CD4-positive, alpha-beta memory T cell (primary cell): ENCODE results near the gene CILP2. TPM values are rescaled to one million over a fixed set of nuclear protein-coding genes. Genes with fewer than 3 reads are reported as not detected.

Experiments
- CTCF ChIA-PET: fragments of 350-600 bp; sonication (Branson Sonifier 250); formaldehyde crosslinking; loops from one replicate; lab custom pipeline; 2021; ENCODE audit warnings: inconsistent platforms; ENCODE audit not compliant: partially characterized antibody; lab: Charles Lee
- POLR2A ChIA-PET: fragments of 350-600 bp; sonication (Branson Sonifier 250); formaldehyde crosslinking; loops from one replicate; lab custom pipeline; 2021; ENCODE audit not compliant: partially characterized antibody; lab: Charles Lee
- DNase-seq, 5 donors: peaks; one replicate each; pipeline versions ENCODE4 v3.0.0 to v3.0.0-alpha.2; 2020 to 2022; ENCODE audit warnings: mixed read lengths in 1 of 5
- H3K27ac ChIP-seq: one replicate; pipeline ENCODE4 v1.7.0; 2013; ENCODE audit warnings: low read depth, low read length
- H3K27me3 ChIP-seq: 2 replicates; pipeline ENCODE4 v1.7.0; 2013; ENCODE audit warnings: mild to moderate bottlenecking, low read length, moderate library complexity; ENCODE audit not compliant: insufficient read depth
- H3K36me3 ChIP-seq: 2 replicates; pipeline ENCODE4 v1.7.0; 2013; ENCODE audit warnings: mild to moderate bottlenecking, low read length, moderate library complexity; ENCODE audit not compliant: insufficient read depth
- H3K4me1 ChIP-seq: 2 replicates; pipeline ENCODE4 v1.7.0; 2013; ENCODE audit warnings: mild to moderate bottlenecking, low read length, moderate library complexity; ENCODE audit not compliant: insufficient read depth
- H3K4me3 ChIP-seq, 2 donors: one replicate each; pipeline ENCODE4 v1.7.0; 2013; ENCODE audit warnings: low read length in 2 of 2, mild to moderate bottlenecking in 1 of 2
- H3K9me3 ChIP-seq, 2 donors: one replicate each; pipeline ENCODE4 v1.7.0; 2013; ENCODE audit warnings: low read length in 2 of 2, control low read depth in 1 of 2; ENCODE audit not compliant: control insufficient read depth in 1 of 2
- H3K27ac Mint-ChIP-seq, 7 donors: one replicate each; pipeline ENCODE4 v1.8.0; 2020 to 2021; ENCODE audit warnings: mixed read lengths in 7 of 7, mild to moderate bottlenecking in 6 of 7, inconsistent platforms in 3 of 7, moderate library complexity in 3 of 7
- H3K27me3 Mint-ChIP-seq, 2 donors: one replicate each; pipeline ENCODE4 v1.8.0; 2020 to 2021; ENCODE audit warnings: mixed read lengths in 2 of 2
- H3K36me3 Mint-ChIP-seq, 2 donors: one replicate each; pipeline ENCODE4 v1.8.0; 2020 to 2021; ENCODE audit warnings: mixed read lengths in 2 of 2, inconsistent platforms in 1 of 2, mild to moderate bottlenecking in 1 of 2
- H3K4me1 Mint-ChIP-seq, 4 donors: one replicate each; pipeline ENCODE4 v1.8.0; 2020 to 2021; ENCODE audit warnings: mixed read lengths in 4 of 4, mild to moderate bottlenecking in 1 of 4
- H3K4me3 Mint-ChIP-seq, 8 donors: one replicate each; pipeline ENCODE4 v1.8.0; 2020 to 2021; ENCODE audit warnings: mixed read lengths in 8 of 8, mild to moderate bottlenecking in 7 of 8, moderate library complexity in 6 of 8, inconsistent platforms in 3 of 8
- H3K9me3 Mint-ChIP-seq, 8 donors: one replicate each; pipeline ENCODE4 v1.8.0; 2020 to 2021; ENCODE audit warnings: mixed read lengths in 8 of 8, mild to moderate bottlenecking in 5 of 8, inconsistent platforms in 3 of 8, moderate library complexity in 1 of 8
- intact Hi-C: fragments of 100-400 bp; cut with micrococcal nuclease; formaldehyde crosslinking; loops from one replicate; pipeline ENCODE4 v1.15.1; 2023
- polyA plus RNA-seq, 2 donors: library from polyadenylated mRNA; unstranded; fragments of 300-500 nt; fragmentation: Illumina TruSeq; gene quantifications; one replicate each; pipeline ENCODE4 v1.2.3, GENCODE V29; 2021
- total RNA-seq, 2 experiments: library from RNA; stranded (reverse); gene quantifications; one replicate each; pipeline ENCODE4 v1.2.3, GENCODE V29; 2021

CILP2 gene
- total and polyA plus RNA-seq, 4 experiments from 2014 or later, result 0.09 to 0.14 TPM; not detected in 2

DNA sequence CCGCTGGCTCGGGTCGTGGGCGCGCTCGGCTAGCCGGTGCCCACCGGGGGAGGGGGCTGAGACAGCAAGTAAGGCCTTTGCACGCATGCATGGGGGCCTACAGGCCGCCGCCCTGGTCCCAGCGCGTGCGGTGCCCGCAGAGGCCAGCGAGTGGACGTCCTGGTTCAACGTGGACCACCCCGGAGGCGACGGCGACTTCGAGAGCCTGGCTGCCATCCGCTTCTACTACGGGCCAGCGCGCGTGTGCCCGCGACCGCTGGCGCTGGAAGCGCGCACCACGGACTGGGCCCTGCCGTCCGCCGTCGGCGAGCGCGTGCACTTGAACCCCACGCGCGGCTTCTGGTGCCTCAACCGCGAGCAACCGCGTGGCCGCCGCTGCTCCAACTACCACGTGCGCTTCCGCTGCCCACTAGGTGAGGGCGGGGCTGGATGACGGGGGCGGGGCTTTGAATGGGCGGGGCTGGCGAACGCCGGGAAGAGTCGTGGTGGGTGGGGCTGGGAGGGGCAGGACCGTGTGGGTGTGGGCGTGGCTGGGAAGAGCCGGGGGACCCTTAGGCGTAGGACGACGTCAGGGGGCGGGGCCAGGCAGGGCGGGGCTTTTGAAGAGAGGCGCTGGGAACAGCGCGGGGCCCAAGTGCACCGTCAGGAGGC lies 2.1 kb downstream of the CILP2 start:
- peak overlapping the region in 5 of 7 donors; percentile 41 to 87 (median 73) for H3K27ac Mint-ChIP-seq
- H3K9me3 ChIP-seq, result no peaks in the 10 kb centered on the region
- peaks cover 17 to 36% (median 27%) of the 10 kb centered on the region in 4 donors for H3K4me1 Mint-ChIP-seq
- H3K36me3 Mint-ChIP-seq, result no peaks in the 10 kb centered on the region
- no peak overlapping the region for H3K27ac ChIP-seq
- intact Hi-C loops, result no loop called here
- no peaks in the 10 kb centered on the region for H3K27me3 ChIP-seq
- peak overlapping the region; percentile 65 to 82 (median 76) for H3K4me3 Mint-ChIP-seq
- CTCF ChIA-PET, result interaction anchor here (1.1 kb wide), 1 partner anchor 14 kb away, joined by 5 read pairs; no protein-coding TSS in a partner anchor
- H3K4me3 ChIP-seq, result peak overlapping the region in 1 of 2 donors; percentile 46
- no peaks in the 10 kb centered on the region for H3K36me3 ChIP-seq
- no peaks in the 10 kb centered on the region for H3K9me3 Mint-ChIP-seq
- H3K27me3 Mint-ChIP-seq, result peaks cover 0 to 1% of the 10 kb centered on the region in 2 donors
- peaks cover 27% of the 10 kb centered on the region for H3K4me1 ChIP-seq
- peak; percentile 43 to 71 (median 51) for DNase-seq
- POLR2A ChIA-PET, result interaction anchor here (0.7 to 2.7 kb wide), 6 partner anchors 24 to 414 kb away, joined by 3 to 15 read pairs (median 4); partner anchors contain the start of genes ATP13A1, NDUFA13, TSSK6 and ZNF506

DNA sequence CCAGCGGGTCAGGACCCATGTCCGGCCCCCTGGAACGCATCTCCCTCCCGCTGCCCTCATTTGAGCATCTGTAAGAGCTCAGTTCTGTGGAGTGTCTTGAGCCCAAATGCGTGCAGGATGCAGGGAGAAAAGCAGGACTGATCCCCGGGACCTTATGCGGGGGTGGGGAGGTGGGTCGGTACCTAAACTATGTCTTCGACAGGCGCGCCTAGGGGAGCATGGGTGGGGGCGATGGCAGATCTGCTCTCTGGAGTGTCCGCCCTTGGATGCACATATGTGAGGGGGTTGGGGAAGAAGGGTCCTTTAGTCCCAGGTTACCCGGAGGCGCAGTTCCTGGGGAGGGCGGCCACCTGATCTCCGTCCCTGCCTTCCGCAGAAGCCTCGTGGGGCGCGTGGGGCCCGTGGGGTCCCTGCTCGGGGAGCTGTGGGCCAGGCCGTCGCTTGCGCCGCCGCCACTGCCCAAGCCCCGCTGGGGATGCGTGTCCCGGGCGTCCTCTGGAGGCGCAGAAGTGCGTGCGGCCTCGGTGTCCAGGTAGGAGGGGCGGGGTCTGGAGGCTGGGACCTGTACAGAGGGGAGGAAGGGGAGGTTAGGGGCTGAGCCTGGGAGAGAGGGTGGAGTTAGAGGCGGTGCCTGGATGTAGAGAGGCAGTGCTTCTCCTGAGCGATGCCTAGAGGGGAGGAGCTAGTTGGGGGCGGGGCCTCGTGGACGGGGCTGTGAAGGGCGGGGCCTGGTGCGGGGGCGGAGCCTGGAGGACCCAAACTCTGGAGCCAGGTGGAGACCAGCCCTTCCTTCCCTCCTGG lies 2.9 kb downstream of the CILP2 start:
- Histone ChIP-seq H3K4me3 (peak overlapping the region in 1 of 2 donors; percentile 46), H3K4me1 (peaks cover 27% of the 10 kb centered on the region), H3K9me3 (no peaks in the 10 kb centered on the region), H3K27ac (no peak overlapping the region), H3K27me3 (no peaks in the 10 kb centered on the region), H3K36me3 (no peaks in the 10 kb centered on the region)
- intact Hi-C loops, result no loop called here
- Mint-ChIP-seq H3K9me3 (no peaks in the 10 kb centered on the region), H3K36me3 (no peaks in the 10 kb centered on the region), H3K4me1 (peaks cover 17 to 36% (median 27%) of the 10 kb centered on the region in 4 donors), H3K27ac (peak overlapping the region in 6 of 7 donors; percentile 36 to 89 (median 75)), H3K4me3 (peak overlapping the region; percentile 67 to 82 (median 76)), H3K27me3 (peaks cover 0 to 1% of the 10 kb centered on the region in 2 donors)
- CTCF ChIA-PET, result interaction anchor here (0.6 to 1.1 kb wide), 2 partner anchors 9 to 13 kb away, joined by 3 to 5 read pairs; no protein-coding TSS in a partner anchor
- peak; percentile 67 to 86 (median 70) for DNase-seq
- POLR2A ChIA-PET, result interaction anchor here (0.7 to 2.7 kb wide), 4 partner anchors 25 to 121 kb away, joined by 3 to 15 read pairs (median 6); partner anchors contain the start of genes ATP13A1, NDUFA13 and TSSK6

- Mint-ChIP-seq H3K4me3 (peak overlapping the region; percentile 6 to 77 (median 66)), H3K9me3 (no peaks in the 10 kb centered on the region), H3K27me3 (peaks cover 0 to 1% of the 10 kb centered on the region in 2 donors), H3K4me1 (peaks cover 17 to 36% (median 26%) of the 10 kb centered on the region in 4 donors), H3K27ac (peak overlapping the region in 1 of 7 donors; percentile 77), H3K36me3 (no peaks in the 10 kb centered on the region)
- Histone ChIP-seq H3K36me3 (no peaks in the 10 kb centered on the region), H3K27ac (no peak overlapping the region), H3K9me3 (no peaks in the 10 kb centered on the region), H3K4me1 (peaks cover 27% of the 10 kb centered on the region), H3K27me3 (no peaks in the 10 kb centered on the region), H3K4me3 (peak overlapping the region in 1 of 2 donors; percentile 46)
- intact Hi-C loops, result no loop called here
- ChIA-PET POLR2A (interaction anchor here (0.7 to 1.5 kb wide), 2 partner anchors 26 to 56 kb away, joined by 4 to 7 read pairs; partner anchors contain the start of genes NDUFA13 and TSSK6), CTCF (interaction anchor here (0.6 kb wide), 1 partner anchor 10 kb away, joined by 3 read pairs; no protein-coding TSS in a partner anchor)
- DNase-seq, result peak in 1 of 5 donors; percentile 33
These were observed 3.6 kb downstream of the CILP2 start for GRCh38 chr19:19541616-19542015.

- intact Hi-C loops, result no loop called here
- no peaks in the 10 kb centered on the region for H3K36me3 Mint-ChIP-seq
- no peaks in the 10 kb centered on the region for H3K9me3 ChIP-seq
- H3K27me3 Mint-ChIP-seq, result peaks cover 0 to 1% of the 10 kb centered on the region in 2 donors
- H3K27me3 ChIP-seq, result no peaks in the 10 kb centered on the region
- ChIA-PET CTCF (no interaction called here), POLR2A (no interaction called here)
- no peaks in the 10 kb centered on the region for H3K36me3 ChIP-seq
- peak overlapping the region in 1 of 7 donors; percentile 87 for H3K27ac Mint-ChIP-seq
- H3K4me3 ChIP-seq, result no peak overlapping the region
- H3K4me1 ChIP-seq, result peaks cover 27% of the 10 kb centered on the region
- H3K4me3 Mint-ChIP-seq, result peak overlapping the region in 2 of 8 donors; percentile 43
- H3K4me1 Mint-ChIP-seq, result peaks cover 17 to 32% (median 22%) of the 10 kb centered on the region in 4 donors
- no peaks in the 10 kb centered on the region for H3K9me3 Mint-ChIP-seq
- DNase-seq, result no peak
- no peak overlapping the region for H3K27ac ChIP-seq
These were observed 4.4 kb downstream of the CILP2 start for GRCh38 chr19:19542507-19542906.

GRCh38 chr19:19543101-19543500 lies 5.0 kb downstream of the CILP2 start:
- DNase-seq, result peak in 1 of 5 donors; percentile 33
- Histone ChIP-seq H3K27ac (no peak overlapping the region), H3K9me3 (no peaks in the 10 kb centered on the region), H3K4me1 (peaks cover 27% of the 10 kb centered on the region), H3K4me3 (no peak overlapping the region), H3K36me3 (no peaks in the 10 kb centered on the region), H3K27me3 (no peaks in the 10 kb centered on the region)
- CTCF ChIA-PET, result interaction anchor here (0.8 kb wide), 1 partner anchor 11 kb away, joined by 3 read pairs; no protein-coding TSS in a partner anchor
- intact Hi-C loops, result no loop called here
- Mint-ChIP-seq H3K27ac (no peak overlapping the region), H3K9me3 (no peaks in the 10 kb centered on the region), H3K4me3 (no peak overlapping the region), H3K36me3 (no peaks in the 10 kb centered on the region), H3K27me3 (peaks cover 0 to 1% of the 10 kb centered on the region in 2 donors), H3K4me1 (peaks cover 13 to 27% (median 19%) of the 10 kb centered on the region in 4 donors)
- POLR2A ChIA-PET, result no interaction called here

DNA sequence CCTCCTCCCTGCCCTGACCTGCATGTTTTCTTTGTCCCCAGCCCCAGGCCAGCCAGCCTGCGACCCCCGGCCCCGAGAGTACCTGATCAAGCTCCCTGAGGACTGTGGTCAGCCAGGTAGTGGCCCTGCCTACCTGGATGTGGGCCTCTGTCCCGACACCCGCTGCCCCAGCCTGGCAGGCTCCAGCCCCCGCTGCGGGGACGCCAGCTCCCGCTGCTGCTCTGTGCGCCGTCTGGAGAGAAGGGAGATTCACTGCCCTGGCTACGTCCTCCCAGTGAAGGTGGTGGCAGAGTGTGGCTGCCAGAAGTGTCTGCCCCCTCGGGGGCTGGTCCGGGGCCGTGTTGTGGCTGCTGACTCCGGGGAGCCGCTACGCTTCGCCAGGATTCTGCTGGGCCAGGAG lies 5.6 kb downstream of the CILP2 start:
- H3K9me3 Mint-ChIP-seq, result no peaks in the 10 kb centered on the region
- POLR2A ChIA-PET, result no interaction called here
- CTCF ChIA-PET, result interaction anchor here (0.8 kb wide), 1 partner anchor 11 kb away, joined by 3 read pairs; no protein-coding TSS in a partner anchor
- H3K9me3 ChIP-seq, result no peaks in the 10 kb centered on the region
- H3K27me3 ChIP-seq, result no peaks in the 10 kb centered on the region
- no peak overlapping the region for H3K27ac Mint-ChIP-seq
- H3K4me1 ChIP-seq, result peaks cover 21% of the 10 kb centered on the region
- H3K4me3 Mint-ChIP-seq, result no peak overlapping the region
- H3K4me3 ChIP-seq, result no peak overlapping the region
- no peaks in the 10 kb centered on the region for H3K36me3 ChIP-seq
- intact Hi-C loops, result no loop called here
- no peaks in the 10 kb centered on the region for H3K36me3 Mint-ChIP-seq
- H3K4me1 Mint-ChIP-seq, result peaks cover 11 to 24% (median 16%) of the 10 kb centered on the region in 4 donors
- no peaks in the 10 kb centered on the region for H3K27me3 Mint-ChIP-seq
- H3K27ac ChIP-seq, result no peak overlapping the region
- peak in 1 of 5 donors; percentile 16 for DNase-seq
